Activated CD8-positive, alpha-beta memory T cell treated with anti-CD3 and anti-CD28 coated beads, Interleukin-2, amount 50 U/mL, for 24 hours (primary cell): ENCODE results near the gene RIGI.
A peak's percentile ranks its signal among the peaks of the same experiment; 100 is the strongest.
"Not testable (repeated sequence)": the region's sequence is repeated elsewhere in the genome, so short reads cannot be mapped to it uniquely, and the experiment has no call there.

Experiments used
- DNase-seq: peaks from one replicate; pipeline ENCODE4 v3.0.0-alpha.2; 2020; ENCODE audit errors: extremely low read depth

The RIGI gene

GRCh38 chr9:32526041-32526706 lies at the start of gene RIGI:
Gene RIGI (minus strand): TSS chr9:32526196. CDS start chr9:32526166, 30 bp downstream.
- DNase-seq = peak; percentile 41

- DNase-seq = no peak
These were observed 48.9 kb upstream of the RIGI start for GRCh38 chr9:32574858-32575257.

- no peak for DNase-seq
These were observed 47.8 kb upstream of the RIGI start for GRCh38 chr9:32573821-32574220.

- DNase-seq = peak; percentile 94
These were observed 47.0 kb upstream of the RIGI start, which contains the start of gene NDUFB6 for GRCh38 chr9:32572900-32573523. Gene NDUFB6 (minus strand): TSS chr9:32573159. CDS start chr9:32573060, 99 bp downstream.

- DNase-seq = peak; percentile 35
These were observed 46.2 kb upstream of the RIGI start for GRCh38 chr9:32571969-32572899.

GRCh38 chr9:32570262-32570661 lies 44.3 kb upstream of the RIGI start:
- no peak for DNase-seq

GRCh38 chr9:32566770-32567169 lies 40.8 kb upstream of the RIGI start:
- no peak for DNase-seq

GRCh38 chr9:32565967-32566366 lies 40.0 kb upstream of the RIGI start:
- DNase-seq = no peak

- no peak for DNase-seq
These were observed 32.5 kb upstream of the RIGI start for GRCh38 chr9:32558408-32558934.

GRCh38 chr9:32554591-32554990 lies 28.6 kb upstream of the RIGI start:
- no peak for DNase-seq

- DNase-seq = no peak
These were observed 28.1 kb upstream of the RIGI start for GRCh38 chr9:32554107-32554506.

- DNase-seq = peak; percentile 74
These were observed 26.3 kb upstream of the RIGI start, which contains the start of the genes SMIM27 and TOPORS for GRCh38 chr9:32552172-32552872. Gene SMIM27 (plus strand): TSS chr9:32552327. CDS start chr9:32552435, 108 bp downstream. Gene TOPORS (minus strand): TSS chr9:32552586. CDS start chr9:32552436, 150 bp downstream.

GRCh38 chr9:32551276-32552051 lies 25.5 kb upstream of the RIGI start:
- DNase-seq = peak; percentile 5

- peak; percentile 81 for DNase-seq
These were observed 24.7 kb upstream of the RIGI start for GRCh38 chr9:32550562-32551275.

- no peak for DNase-seq
These were observed 24.2 kb upstream of the RIGI start for GRCh38 chr9:32550150-32550561.

GRCh38 chr9:32548213-32548612 lies 22.2 kb upstream of the RIGI start:
- not testable (repeated sequence) for DNase-seq

- no peak for DNase-seq
These were observed 19.9 kb upstream of the RIGI start for GRCh38 chr9:32545884-32546283.

- no peak for DNase-seq
These were observed 17.1 kb upstream of the RIGI start for GRCh38 chr9:32543047-32543446.

GRCh38 chr9:32533816-32534215 lies 7.8 kb upstream of the RIGI start:
- no peak for DNase-seq

GRCh38 chr9:32533336-32533735 lies 7.3 kb upstream of the RIGI start:
- DNase-seq = no peak
